ENCODE data around the gene QSOX1. TPM values are rescaled to one million over a fixed set of nuclear protein-coding genes. Genes with fewer than 3 reads are reported as not detected.

Gene QSOX1
- total and polyA plus RNA-seq, 9 of the 15 experiments (the other 6 are each of a cell fraction or from before 2014, with no cell fraction given), result 4.0 to 53.1 (median 15.0) TPM

DNA sequence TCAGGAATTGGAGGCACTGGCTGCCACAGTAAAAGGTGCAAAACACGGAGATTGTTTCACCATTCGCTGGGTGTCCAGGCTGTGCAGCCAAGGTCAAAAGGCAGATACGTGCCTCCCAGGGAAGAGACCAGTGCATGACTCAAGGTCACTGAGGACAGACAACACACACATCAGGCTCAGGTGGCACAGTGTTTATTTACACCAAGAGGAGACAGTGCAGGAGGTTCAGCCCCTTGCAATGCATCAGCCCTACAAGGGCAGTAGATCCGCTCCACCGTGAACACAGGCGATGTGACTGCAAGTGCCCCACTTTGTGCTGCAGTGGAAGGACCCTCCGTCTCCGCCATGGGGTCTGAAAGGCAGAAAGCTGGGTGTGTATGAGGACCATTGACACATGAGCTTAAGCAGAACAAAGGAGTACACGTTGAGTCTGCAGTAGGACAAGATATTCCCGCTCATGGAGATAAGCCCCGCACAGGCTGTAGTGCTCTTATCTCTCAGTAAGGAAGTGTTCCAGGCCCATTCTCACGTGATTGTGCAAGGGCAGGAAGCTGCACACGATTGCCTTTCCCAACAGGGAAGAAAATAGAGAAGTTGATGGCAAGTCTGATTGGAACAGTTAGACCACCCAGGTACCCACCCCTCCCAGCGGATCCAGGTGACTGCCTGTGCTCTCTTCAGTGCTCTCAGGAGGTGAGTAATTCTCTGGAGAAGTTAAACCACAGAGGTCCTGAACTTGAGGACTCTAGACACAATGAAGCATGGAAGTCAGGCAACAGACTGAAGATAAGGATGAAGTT lies 37.5 kb upstream of the QSOX1 start (continued):
- TF ChIP-seq, protein P1, sequence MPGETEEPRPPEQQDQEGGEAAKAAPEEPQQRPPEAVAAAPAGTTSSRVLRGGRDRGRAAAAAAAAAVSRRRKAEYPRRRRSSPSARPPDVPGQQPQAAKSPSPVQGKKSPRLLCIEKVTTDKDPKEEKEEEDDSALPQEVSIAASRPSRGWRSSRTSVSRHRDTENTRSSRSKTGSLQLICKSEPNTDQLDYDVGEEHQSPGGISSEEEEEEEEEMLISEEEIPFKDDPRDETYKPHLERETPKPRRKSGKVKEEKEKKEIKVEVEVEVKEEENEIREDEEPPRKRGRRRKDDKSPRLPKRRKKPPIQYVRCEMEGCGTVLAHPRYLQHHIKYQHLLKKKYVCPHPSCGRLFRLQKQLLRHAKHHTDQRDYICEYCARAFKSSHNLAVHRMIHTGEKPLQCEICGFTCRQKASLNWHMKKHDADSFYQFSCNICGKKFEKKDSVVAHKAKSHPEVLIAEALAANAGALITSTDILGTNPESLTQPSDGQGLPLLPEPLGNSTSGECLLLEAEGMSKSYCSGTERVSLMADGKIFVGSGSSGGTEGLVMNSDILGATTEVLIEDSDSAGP (CRISPR knock-in tag; IDR thresholded peaks at IDR 0.05), result peak; percentile 53; the same call in 1 of the 2 replicates
- TF ChIP-seq NFRKB (IDR thresholded peaks at IDR 0.05; ENCODE audit: low read depth), result no peak
- TF ChIP-seq COPS2 (conservative IDR thresholded peaks at IDR 0.05), result no peak
- TF ChIP-seq GTF2A2 (tag; IDR thresholded peaks at IDR 0.05), result no peak
- TF ChIP-seq HMG20A (CRISPR knock-in tag; conservative IDR thresholded peaks at IDR 0.05), result no peak
- TF ChIP-seq ZBTB17 (CRISPR knock-in tag; IDR thresholded peaks at IDR 0.05), result peak; percentile 80; the same call in 1 of the 2 replicates
- TF ChIP-seq PHF20 (IDR thresholded peaks at IDR 0.05; ENCODE audit: partially characterized antibody), result no peak
- no peak for TF ChIP-seq PRPF4 (IDR thresholded peaks at IDR 0.05; ENCODE audit: insufficient read depth, low read depth, low read length, poor library complexity, severe bottlenecking)
- no peak for TF ChIP-seq POU5F1 (IDR thresholded peaks at IDR 0.05; ENCODE audit: borderline replicate concordance, low read depth, low read length, partially characterized antibody)
- peak; percentile 56; the same call in 1 of the 2 replicates for TF ChIP-seq KLF16 (IDR thresholded peaks at IDR 0.05)
- TF ChIP-seq NR2F6 (CRISPR knock-in tag; IDR thresholded peaks at IDR 0.05), result no peak
- no peak for TF ChIP-seq FOXA1 (IDR thresholded peaks at IDR 0.05; ENCODE audit: borderline replicate concordance)
- TF ChIP-seq, protein P2, sequence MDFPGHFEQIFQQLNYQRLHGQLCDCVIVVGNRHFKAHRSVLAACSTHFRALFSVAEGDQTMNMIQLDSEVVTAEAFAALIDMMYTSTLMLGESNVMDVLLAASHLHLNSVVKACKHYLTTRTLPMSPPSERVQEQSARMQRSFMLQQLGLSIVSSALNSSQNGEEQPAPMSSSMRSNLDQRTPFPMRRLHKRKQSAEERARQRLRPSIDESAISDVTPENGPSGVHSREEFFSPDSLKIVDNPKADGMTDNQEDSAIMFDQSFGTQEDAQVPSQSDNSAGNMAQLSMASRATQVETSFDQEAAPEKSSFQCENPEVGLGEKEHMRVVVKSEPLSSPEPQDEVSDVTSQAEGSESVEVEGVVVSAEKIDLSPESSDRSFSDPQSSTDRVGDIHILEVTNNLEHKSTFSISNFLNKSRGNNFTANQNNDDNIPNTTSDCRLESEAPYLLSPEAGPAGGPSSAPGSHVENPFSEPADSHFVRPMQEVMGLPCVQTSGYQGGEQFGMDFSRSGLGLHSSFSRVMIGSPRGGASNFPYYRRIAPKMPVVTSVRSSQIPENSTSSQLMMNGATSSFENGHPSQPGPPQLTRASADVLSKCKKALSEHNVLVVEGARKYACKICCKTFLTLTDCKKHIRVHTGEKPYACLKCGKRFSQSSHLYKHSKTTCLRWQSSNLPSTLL (IDR thresholded peaks at IDR 0.05), result no peak
- TF ChIP-seq, protein P3, sequence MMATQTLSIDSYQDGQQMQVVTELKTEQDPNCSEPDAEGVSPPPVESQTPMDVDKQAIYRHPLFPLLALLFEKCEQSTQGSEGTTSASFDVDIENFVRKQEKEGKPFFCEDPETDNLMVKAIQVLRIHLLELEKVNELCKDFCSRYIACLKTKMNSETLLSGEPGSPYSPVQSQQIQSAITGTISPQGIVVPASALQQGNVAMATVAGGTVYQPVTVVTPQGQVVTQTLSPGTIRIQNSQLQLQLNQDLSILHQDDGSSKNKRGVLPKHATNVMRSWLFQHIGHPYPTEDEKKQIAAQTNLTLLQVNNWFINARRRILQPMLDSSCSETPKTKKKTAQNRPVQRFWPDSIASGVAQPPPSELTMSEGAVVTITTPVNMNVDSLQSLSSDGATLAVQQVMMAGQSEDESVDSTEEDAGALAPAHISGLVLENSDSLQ (IDR thresholded peaks at IDR 0.05), result 0 out of 2 replicates have a peak, but pooled peaks have one; percentile 14
- no peak for TF ChIP-seq PCBP2 (IDR thresholded peaks at IDR 0.05; ENCODE audit: low read depth, low read length, poor library complexity, severe bottlenecking)
- TF ChIP-seq FOSL1 (tag; conservative IDR thresholded peaks at IDR 0.05), result peak; percentile 71
- TF ChIP-seq STAT5B (CRISPR knock-in tag; IDR thresholded peaks at IDR 0.05), result no peak
- TF ChIP-seq, protein P4, sequence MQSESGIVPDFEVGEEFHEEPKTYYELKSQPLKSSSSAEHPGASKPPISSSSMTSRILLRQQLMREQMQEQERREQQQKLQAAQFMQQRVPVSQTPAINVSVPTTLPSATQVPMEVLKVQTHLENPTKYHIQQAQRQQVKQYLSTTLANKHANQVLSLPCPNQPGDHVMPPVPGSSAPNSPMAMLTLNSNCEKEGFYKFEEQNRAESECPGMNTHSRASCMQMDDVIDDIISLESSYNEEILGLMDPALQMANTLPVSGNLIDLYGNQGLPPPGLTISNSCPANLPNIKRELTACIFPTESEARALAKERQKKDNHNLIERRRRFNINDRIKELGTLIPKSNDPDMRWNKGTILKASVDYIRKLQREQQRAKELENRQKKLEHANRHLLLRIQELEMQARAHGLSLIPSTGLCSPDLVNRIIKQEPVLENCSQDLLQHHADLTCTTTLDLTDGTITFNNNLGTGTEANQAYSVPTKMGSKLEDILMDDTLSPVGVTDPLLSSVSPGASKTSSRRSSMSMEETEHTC (IDR thresholded peaks at IDR 0.05), result peak; percentile 97
- no peak for TF ChIP-seq FOXM1 (IDR thresholded peaks at IDR 0.05; ENCODE audit: low read depth)
- no peak for TF ChIP-seq FOXM1 (CRISPR knock-in tag; IDR thresholded peaks at IDR 0.05; ENCODE audit: low read depth)
- no peak for TF ChIP-seq SNRNP70 (optimal IDR thresholded peaks at IDR 0.05; ENCODE audit: low read depth, low read length)
- no peak for TF ChIP-seq BRF1 (IDR thresholded peaks at IDR 0.05; ENCODE audit: borderline replicate concordance, extremely low read depth, insufficient read length)
- TF ChIP-seq GABPA (tag; conservative IDR thresholded peaks at IDR 0.05; ENCODE audit: low read depth), result peak; percentile 44
- 0 out of 2 replicates have a peak, but pooled peaks have one; percentile 20 for TF ChIP-seq EHMT2 (IDR thresholded peaks at IDR 0.05)

Measured in K562 (cell line).